ENCODE measurements around the gene NOP14. TPM values are rescaled to one million over a fixed set of nuclear protein-coding genes. Genes with fewer than 3 reads are reported as not detected.
"Not testable (repeated sequence)": the region's sequence is repeated elsewhere in the genome, so short reads cannot be mapped to it uniquely, and the experiment has no call there.

NOP14 gene
- total and polyA plus RNA-seq, 2 experiments from 2014 or later, result 29.9 to 38.7 TPM

DNA sequence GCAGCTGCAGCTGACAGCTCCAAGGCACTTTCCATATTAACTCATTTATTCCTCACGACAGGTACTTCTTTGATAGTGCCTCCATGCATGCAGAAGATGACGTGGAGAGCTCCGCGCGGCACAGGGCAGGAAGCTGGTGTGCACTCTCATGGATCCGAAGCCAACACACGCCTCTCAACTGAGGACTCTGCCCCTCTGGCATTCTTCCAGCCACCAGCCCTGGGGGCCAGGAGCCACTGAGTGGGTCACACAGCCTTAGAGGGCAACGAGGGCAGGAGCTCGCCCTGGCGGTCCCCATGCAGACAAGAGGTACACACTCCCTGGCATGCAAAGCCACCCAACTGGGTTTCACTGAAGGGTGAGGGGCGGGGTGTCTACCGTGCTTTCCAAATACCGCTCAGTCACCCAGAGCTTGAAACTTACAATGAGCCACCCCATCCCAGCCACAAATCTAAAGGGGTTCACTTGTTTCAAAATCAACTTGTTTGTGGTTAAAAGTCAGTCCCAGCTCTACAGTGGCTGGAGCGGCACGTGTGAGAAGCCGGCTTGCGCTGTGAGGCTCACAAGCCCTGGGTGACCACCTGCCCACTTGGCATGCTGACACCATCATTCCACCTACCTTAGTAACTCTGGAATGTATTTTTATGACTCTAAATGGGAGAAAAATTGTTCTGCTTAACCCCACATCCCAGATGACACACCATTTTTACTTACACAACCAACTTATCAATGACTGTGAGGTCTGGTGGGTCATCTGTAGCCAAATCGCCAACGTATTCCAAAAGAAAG lies 16.2 kb downstream of the NOP14 start:
- Histone ChIP-seq H3K4me3 (no peak overlapping the region), H3K36me3 (ENCODE audit: insufficient read depth) (peaks cover 55% of the 10 kb centered on the region), H3K27me3 (ENCODE audit: insufficient read depth) (no peaks in the 10 kb centered on the region), H3K4me2 (no peak overlapping the region), H4K20me1 (replicated peaks; ENCODE audit: insufficient read depth) (peaks cover 20% of the 10 kb centered on the region), H3K9me2 (ENCODE audit: insufficient read depth) (no peaks in the 10 kb centered on the region), H3K4me1 (ENCODE audit: insufficient read depth) (no peaks in the 10 kb centered on the region), H3K27ac (ENCODE audit: low read depth) (no peak overlapping the region), H3K79me2 (replicated peaks; ENCODE audit: insufficient read depth) (no peaks in the 10 kb centered on the region; the same call in 1 of the 2 replicates), H3F3A (replicated peaks; ENCODE audit: low read depth) (peaks cover 11% of the 10 kb centered on the region; the same call in 1 of the 2 replicates), H2AFZ (no peak overlapping the region)
- no peak for ATAC-seq
- no peak overlapping the region for H3K4me3 Mint-ChIP-seq
- TF ChIP-seq JUNB (IDR thresholded peaks at IDR 0.05; ENCODE audit: unreplicated experiment) (no peak), ZNF114 (CRISPR knock-in tag; IDR thresholded peaks at IDR 0.05) (no peak), CREB1 (CRISPR knock-in tag; IDR thresholded peaks at IDR 0.05; ENCODE audit: low read depth) (no peak), ZNF331 (CRISPR knock-in tag; IDR thresholded peaks at IDR 0.05; ENCODE audit: low read depth) (no peak), STAT1 (IDR thresholded peaks at IDR 0.05; ENCODE audit: unreplicated experiment) (no peak), EZH2 (IDR thresholded peaks at IDR 0.05; ENCODE audit: low read depth, unreplicated experiment) (no peak), EZH2phosphoT487 (IDR thresholded peaks at IDR 0.05; ENCODE audit: unreplicated experiment) (no peak), NANOG (IDR thresholded peaks at IDR 0.05; ENCODE audit: borderline replicate concordance) (no peak)
- TF ChIP-seq, protein P1, sequence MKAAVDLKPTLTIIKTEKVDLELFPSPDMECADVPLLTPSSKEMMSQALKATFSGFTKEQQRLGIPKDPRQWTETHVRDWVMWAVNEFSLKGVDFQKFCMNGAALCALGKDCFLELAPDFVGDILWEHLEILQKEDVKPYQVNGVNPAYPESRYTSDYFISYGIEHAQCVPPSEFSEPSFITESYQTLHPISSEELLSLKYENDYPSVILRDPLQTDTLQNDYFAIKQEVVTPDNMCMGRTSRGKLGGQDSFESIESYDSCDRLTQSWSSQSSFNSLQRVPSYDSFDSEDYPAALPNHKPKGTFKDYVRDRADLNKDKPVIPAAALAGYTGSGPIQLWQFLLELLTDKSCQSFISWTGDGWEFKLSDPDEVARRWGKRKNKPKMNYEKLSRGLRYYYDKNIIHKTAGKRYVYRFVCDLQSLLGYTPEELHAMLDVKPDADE (IDR thresholded peaks at IDR 0.05), result no peak
- TF ChIP-seq, protein P2, sequence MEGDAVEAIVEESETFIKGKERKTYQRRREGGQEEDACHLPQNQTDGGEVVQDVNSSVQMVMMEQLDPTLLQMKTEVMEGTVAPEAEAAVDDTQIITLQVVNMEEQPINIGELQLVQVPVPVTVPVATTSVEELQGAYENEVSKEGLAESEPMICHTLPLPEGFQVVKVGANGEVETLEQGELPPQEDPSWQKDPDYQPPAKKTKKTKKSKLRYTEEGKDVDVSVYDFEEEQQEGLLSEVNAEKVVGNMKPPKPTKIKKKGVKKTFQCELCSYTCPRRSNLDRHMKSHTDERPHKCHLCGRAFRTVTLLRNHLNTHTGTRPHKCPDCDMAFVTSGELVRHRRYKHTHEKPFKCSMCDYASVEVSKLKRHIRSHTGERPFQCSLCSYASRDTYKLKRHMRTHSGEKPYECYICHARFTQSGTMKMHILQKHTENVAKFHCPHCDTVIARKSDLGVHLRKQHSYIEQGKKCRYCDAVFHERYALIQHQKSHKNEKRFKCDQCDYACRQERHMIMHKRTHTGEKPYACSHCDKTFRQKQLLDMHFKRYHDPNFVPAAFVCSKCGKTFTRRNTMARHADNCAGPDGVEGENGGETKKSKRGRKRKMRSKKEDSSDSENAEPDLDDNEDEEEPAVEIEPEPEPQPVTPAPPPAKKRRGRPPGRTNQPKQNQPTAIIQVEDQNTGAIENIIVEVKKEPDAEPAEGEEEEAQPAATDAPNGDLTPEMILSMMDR (conservative IDR thresholded peaks at IDR 0.05; ENCODE audit: low read depth in 2 of 2), result no peak
- TF ChIP-seq, protein P3, sequence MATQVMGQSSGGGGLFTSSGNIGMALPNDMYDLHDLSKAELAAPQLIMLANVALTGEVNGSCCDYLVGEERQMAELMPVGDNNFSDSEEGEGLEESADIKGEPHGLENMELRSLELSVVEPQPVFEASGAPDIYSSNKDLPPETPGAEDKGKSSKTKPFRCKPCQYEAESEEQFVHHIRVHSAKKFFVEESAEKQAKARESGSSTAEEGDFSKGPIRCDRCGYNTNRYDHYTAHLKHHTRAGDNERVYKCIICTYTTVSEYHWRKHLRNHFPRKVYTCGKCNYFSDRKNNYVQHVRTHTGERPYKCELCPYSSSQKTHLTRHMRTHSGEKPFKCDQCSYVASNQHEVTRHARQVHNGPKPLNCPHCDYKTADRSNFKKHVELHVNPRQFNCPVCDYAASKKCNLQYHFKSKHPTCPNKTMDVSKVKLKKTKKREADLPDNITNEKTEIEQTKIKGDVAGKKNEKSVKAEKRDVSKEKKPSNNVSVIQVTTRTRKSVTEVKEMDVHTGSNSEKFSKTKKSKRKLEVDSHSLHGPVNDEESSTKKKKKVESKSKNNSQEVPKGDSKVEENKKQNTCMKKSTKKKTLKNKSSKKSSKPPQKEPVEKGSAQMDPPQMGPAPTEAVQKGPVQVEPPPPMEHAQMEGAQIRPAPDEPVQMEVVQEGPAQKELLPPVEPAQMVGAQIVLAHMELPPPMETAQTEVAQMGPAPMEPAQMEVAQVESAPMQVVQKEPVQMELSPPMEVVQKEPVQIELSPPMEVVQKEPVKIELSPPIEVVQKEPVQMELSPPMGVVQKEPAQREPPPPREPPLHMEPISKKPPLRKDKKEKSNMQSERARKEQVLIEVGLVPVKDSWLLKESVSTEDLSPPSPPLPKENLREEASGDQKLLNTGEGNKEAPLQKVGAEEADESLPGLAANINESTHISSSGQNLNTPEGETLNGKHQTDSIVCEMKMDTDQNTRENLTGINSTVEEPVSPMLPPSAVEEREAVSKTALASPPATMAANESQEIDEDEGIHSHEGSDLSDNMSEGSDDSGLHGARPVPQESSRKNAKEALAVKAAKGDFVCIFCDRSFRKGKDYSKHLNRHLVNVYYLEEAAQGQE (IDR thresholded peaks at IDR 0.05; ENCODE audit: unreplicated experiment), result no peak
- no peaks in the 10 kb centered on the region; the same call in 2 of the 3 replicates for H3K9me3 Mint-ChIP-seq
- H3K4me1 Mint-ChIP-seq, result no peaks in the 10 kb centered on the region
- H3K27me3 Mint-ChIP-seq (ENCODE audit: insufficient read depth, low read depth, poor library complexity), result peaks cover 13% of the 10 kb centered on the region
- no peak overlapping the region for H3K27ac Mint-ChIP-seq
- no peak for DNase-seq (ENCODE audit: low spot score)
- H3K36me3 Mint-ChIP-seq (ENCODE audit: low read depth), result peaks cover 97% of the 10 kb centered on the region

DNA sequence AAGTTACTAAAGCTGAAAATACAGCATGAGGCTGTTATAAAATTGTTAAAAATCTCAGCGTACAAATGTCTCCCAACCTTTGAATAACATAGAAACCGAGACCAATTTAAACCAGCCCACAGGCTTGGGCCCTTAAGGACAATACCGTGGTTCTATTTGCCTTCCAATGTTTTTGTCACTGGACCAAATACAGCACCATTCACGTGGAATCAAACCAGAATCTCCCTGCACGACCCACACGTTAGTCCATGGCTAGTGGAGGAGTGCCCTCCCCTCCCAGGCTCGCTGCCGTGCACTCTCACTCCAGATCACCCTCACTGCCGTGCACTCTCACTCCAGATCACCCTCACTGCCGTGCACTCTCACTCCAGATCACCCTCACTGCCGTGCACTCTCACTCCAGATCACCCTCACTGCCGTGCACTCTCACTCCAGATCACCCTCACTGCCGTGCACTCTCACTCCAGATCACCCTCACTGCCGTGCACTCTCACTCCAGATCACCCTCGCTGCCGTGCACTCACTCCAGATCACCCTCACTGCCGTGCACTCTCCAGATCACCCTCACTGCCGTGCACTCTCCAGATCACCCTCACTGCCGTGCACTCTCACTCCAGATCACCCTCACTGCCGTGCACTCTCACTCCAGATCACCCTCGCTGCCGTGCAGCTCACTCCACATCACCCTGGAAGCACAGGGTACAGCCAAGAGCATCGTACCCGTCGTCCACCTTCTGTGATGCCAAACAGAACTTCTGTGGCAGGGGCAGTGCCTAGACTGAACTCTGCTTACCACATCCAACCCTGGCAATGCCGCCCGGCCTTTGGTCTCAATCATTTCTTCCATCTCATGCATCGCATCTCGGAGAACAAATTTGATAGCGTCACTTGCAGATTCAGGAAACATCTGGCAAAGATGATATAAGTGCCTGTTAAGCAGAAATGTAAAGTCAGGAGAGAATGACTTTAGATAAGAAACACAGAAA lies 17.3 kb downstream of the NOP14 start:
- H3K27me3 Mint-ChIP-seq (ENCODE audit: insufficient read depth, low read depth, poor library complexity), result peaks cover 17% of the 10 kb centered on the region
- not testable (repeated sequence) for H3K27ac Mint-ChIP-seq; H3K4me1 Mint-ChIP-seq; H3K4me1 ChIP-seq (ENCODE audit: insufficient read depth); H3K9me3 Mint-ChIP-seq; H3K79me2 ChIP-seq (replicated peaks; ENCODE audit: insufficient read depth); H2AFZ ChIP-seq; ATAC-seq; H3K9me2 ChIP-seq (ENCODE audit: insufficient read depth); H3K27me3 ChIP-seq (ENCODE audit: insufficient read depth); H3K27ac ChIP-seq (ENCODE audit: low read depth); H3K4me3 ChIP-seq; H3K4me2 ChIP-seq; H3K4me3 Mint-ChIP-seq; DNase-seq (ENCODE audit: low spot score)
- peaks cover 27% of the 10 kb centered on the region for H4K20me1 ChIP-seq (replicated peaks; ENCODE audit: insufficient read depth)
- H3K36me3 Mint-ChIP-seq (ENCODE audit: low read depth), result peaks cover 97% of the 10 kb centered on the region
- H3F3A ChIP-seq (replicated peaks; ENCODE audit: low read depth), result peaks cover 11% of the 10 kb centered on the region; the same call in 1 of the 2 replicates
- H3K36me3 ChIP-seq (ENCODE audit: insufficient read depth), result peaks cover 55% of the 10 kb centered on the region

Measured in GM23338 (cell line).